Calu3 (cell line): ENCODE data around the gene PCAT7. TPM values are rescaled to one million over a fixed set of nuclear protein-coding genes. Genes with fewer than 3 reads are reported as not detected.
"Not testable (repeated sequence)": the region's sequence is repeated elsewhere in the genome, so short reads cannot be mapped to it uniquely, and the experiment has no call there.

Source experiments
- BruUV-seq: library from RNA; stranded (reverse); fragments of 400-500 nt; replicated peaks from 2 replicates; lab custom pipeline; 2021; lab: Mats Ljungman, UMichigan
- CTCF ChIA-PET: fragments of 300-600 bp; sonication (Branson Sonifier 250); formaldehyde crosslinking; loops from one replicate; lab custom pipeline; 2022; ENCODE audit warnings: antibody characterized with exemption; lab: Charles Lee
- DNase-seq: peaks from one replicate; pipeline ENCODE4 v3.0.0; 2022
- H3K27ac Mint-ChIP-seq: one replicate; pipeline ENCODE4 v1.8.0; 2022; ENCODE audit warnings: mixed read lengths; ENCODE audit not compliant: unreplicated experiment
- H3K27me3 Mint-ChIP-seq: one replicate; pipeline ENCODE4 v1.8.0; 2022; ENCODE audit warnings: mixed read lengths; ENCODE audit not compliant: unreplicated experiment
- H3K36me3 Mint-ChIP-seq: one replicate; pipeline ENCODE4 v1.8.0; 2022; ENCODE audit warnings: mild to moderate bottlenecking, moderate library complexity, mixed read lengths; ENCODE audit not compliant: insufficient read depth, unreplicated experiment
- H3K4me1 Mint-ChIP-seq: one replicate; pipeline ENCODE4 v1.8.0; 2022; ENCODE audit warnings: mild to moderate bottlenecking, low read depth, mixed read lengths; ENCODE audit not compliant: unreplicated experiment
- H3K4me3 Mint-ChIP-seq: one replicate; pipeline ENCODE4 v1.8.0; 2022; ENCODE audit warnings: mild to moderate bottlenecking, low read depth, moderate library complexity, mixed read lengths; ENCODE audit not compliant: unreplicated experiment
- H3K9me3 Mint-ChIP-seq: one replicate; pipeline ENCODE4 v1.8.0; 2022; ENCODE audit warnings: low read depth, mixed read lengths; ENCODE audit not compliant: unreplicated experiment
- intact Hi-C: fragments of 100-400 bp; cut with micrococcal nuclease; formaldehyde crosslinking; loops from one replicate; pipeline ENCODE4 v1.10.0; 2022; ENCODE audit not compliant: unreplicated experiment
- total RNA-seq: library from RNA; stranded (reverse); gene quantifications from 2 replicates; pipeline ENCODE4 v1.2.3, GENCODE V29; 2022
- TF ChIP-seq, protein P1 (sequence below): fragments of 200-600 bp; IDR thresholded peaks from one replicate; pipeline ENCODE4 v1.8.0; 2022; ENCODE audit warnings: antibody characterized with exemption; ENCODE audit not compliant: unreplicated experiment

PCAT7 gene
- total RNA-seq, 1 experiment from 2014 or later, result 2.0 TPM

DNA sequence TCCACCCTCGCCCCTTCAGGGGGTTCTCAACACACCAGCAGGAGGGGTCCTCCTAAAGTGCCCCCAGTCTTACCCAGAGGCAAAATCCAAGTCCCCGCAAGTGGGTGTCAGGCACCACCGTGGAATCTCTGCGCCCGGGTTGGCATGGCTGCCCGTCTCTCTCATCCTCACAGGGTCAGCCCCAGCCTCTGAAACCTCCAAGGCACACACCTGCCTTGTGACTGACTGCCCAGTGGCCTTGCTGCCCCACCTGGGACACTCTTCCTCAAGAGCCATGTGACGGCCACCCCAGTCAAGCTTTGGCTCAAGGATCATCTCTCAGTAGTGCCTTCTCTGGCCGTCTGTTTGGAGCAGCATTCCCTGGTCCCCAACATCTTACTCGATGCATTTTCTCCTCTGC lies 33.8 kb downstream of the PCAT7 start:
- no peak overlapping the region for H3K4me3 Mint-ChIP-seq
- CTCF ChIA-PET, result interaction anchor here (0.6 kb wide), 1 partner anchor 1426 kb away, joined by 3 read pairs; no protein-coding TSS in a partner anchor
- H3K4me1 Mint-ChIP-seq, result no peaks in the 10 kb centered on the region
- no peak for DNase-seq
- H3K27me3 Mint-ChIP-seq, result peaks cover 14% of the 10 kb centered on the region
- no peaks in the 10 kb centered on the region for H3K9me3 Mint-ChIP-seq
- TF ChIP-seq, protein P1, sequence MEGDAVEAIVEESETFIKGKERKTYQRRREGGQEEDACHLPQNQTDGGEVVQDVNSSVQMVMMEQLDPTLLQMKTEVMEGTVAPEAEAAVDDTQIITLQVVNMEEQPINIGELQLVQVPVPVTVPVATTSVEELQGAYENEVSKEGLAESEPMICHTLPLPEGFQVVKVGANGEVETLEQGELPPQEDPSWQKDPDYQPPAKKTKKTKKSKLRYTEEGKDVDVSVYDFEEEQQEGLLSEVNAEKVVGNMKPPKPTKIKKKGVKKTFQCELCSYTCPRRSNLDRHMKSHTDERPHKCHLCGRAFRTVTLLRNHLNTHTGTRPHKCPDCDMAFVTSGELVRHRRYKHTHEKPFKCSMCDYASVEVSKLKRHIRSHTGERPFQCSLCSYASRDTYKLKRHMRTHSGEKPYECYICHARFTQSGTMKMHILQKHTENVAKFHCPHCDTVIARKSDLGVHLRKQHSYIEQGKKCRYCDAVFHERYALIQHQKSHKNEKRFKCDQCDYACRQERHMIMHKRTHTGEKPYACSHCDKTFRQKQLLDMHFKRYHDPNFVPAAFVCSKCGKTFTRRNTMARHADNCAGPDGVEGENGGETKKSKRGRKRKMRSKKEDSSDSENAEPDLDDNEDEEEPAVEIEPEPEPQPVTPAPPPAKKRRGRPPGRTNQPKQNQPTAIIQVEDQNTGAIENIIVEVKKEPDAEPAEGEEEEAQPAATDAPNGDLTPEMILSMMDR, result no peak
- no TSS peak for BruUV-seq
- intact Hi-C loops, result no loop called here
- H3K27ac Mint-ChIP-seq, result no peak overlapping the region
- H3K36me3 Mint-ChIP-seq, result no peaks in the 10 kb centered on the region

DNA sequence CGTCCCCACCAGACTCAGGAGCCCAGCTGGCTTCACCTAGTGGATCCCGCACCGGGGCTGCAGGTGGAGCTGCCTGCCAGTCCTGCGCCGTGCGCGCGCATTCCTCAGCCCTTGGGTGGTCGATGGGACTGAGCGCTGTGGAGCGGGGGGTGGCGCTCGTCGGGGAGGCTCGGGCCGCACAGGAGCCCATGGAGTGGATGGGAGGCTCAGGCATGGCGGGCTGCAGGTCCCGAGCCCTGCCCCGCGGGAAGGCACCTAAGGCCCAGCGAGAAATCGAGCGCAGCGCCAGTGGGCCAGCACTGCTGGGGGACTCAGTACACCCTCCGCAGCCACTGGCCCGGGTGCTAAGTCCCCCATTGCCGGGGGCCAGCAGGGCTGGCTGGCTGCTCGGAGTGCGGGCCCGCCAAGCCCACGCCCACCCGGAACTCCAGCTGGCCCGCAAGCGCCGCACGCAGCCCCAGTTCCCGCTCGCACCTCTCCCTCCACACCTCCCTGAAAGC lies 36.2 kb downstream of the PCAT7 start:
- intact Hi-C loops, BruUV-seq, H3K4me3 Mint-ChIP-seq, H3K9me3 Mint-ChIP-seq, DNase-seq, H3K4me1 Mint-ChIP-seq, H3K36me3 Mint-ChIP-seq, H3K27ac Mint-ChIP-seq: not testable (repeated sequence)
- H3K27me3 Mint-ChIP-seq, result peaks cover 26% of the 10 kb centered on the region
- CTCF ChIA-PET, result interaction anchor here (1.3 kb wide), 1 partner anchor 11 kb away, joined by 3 read pairs; no protein-coding TSS in a partner anchor

DNA sequence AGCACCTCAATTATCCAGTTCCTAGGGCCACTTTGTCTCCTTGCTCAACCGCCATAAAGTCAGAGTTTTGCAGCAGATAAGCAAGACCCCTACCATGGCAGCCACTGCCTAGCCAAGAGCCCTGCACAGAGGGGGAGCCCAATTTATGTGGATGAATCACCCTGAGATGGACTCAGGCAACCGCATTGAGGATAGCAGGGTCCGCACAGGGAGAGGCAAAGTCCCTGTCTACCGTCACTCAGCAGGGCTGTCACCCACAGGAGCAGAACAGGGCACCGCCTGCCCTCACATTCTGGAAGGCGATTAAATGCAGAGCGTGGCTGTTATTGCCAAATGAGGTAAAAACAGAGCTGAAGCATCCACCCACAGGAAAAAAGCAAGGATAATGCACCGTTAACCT lies 37.0 kb downstream of the PCAT7 start:
- TF ChIP-seq, protein P1, result no peak
- H3K27ac Mint-ChIP-seq, result no peak overlapping the region
- no peak for DNase-seq
- H3K27me3 Mint-ChIP-seq, result peaks cover 26% of the 10 kb centered on the region
- H3K9me3 Mint-ChIP-seq, result no peaks in the 10 kb centered on the region
- no TSS peak for BruUV-seq
- no peaks in the 10 kb centered on the region for H3K4me1 Mint-ChIP-seq
- H3K36me3 Mint-ChIP-seq, result peaks cover 4% of the 10 kb centered on the region
- intact Hi-C loops, result no loop called here
- CTCF ChIA-PET, result interaction anchor here (1.3 kb wide), 1 partner anchor 10 kb away, joined by 3 read pairs; no protein-coding TSS in a partner anchor
- no peak overlapping the region for H3K4me3 Mint-ChIP-seq

DNA sequence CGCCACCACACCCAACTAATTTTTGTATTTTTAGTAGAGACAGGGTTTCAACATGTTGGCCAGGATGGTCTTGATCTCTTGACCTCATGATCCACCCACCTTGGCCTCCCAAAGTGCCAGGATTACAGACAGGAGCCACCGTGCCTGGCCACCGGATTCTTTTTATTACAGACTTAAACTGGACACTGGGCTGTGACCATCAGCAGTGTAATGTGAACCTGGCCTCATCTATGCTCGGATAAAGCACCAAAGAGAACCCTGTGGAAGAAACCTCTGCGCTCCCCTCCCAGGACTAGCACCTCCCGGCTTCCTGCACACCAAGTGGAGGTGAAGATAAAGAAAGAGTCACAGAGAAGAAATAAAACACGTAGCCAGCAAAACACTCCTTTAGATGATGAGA lies 37.8 kb downstream of the PCAT7 start:
- H3K36me3 Mint-ChIP-seq, H3K4me3 Mint-ChIP-seq, intact Hi-C loops, H3K9me3 Mint-ChIP-seq, H3K4me1 Mint-ChIP-seq, DNase-seq, BruUV-seq, H3K27ac Mint-ChIP-seq, CTCF ChIA-PET: not testable (repeated sequence)
- peaks cover 26% of the 10 kb centered on the region for H3K27me3 Mint-ChIP-seq

DNA sequence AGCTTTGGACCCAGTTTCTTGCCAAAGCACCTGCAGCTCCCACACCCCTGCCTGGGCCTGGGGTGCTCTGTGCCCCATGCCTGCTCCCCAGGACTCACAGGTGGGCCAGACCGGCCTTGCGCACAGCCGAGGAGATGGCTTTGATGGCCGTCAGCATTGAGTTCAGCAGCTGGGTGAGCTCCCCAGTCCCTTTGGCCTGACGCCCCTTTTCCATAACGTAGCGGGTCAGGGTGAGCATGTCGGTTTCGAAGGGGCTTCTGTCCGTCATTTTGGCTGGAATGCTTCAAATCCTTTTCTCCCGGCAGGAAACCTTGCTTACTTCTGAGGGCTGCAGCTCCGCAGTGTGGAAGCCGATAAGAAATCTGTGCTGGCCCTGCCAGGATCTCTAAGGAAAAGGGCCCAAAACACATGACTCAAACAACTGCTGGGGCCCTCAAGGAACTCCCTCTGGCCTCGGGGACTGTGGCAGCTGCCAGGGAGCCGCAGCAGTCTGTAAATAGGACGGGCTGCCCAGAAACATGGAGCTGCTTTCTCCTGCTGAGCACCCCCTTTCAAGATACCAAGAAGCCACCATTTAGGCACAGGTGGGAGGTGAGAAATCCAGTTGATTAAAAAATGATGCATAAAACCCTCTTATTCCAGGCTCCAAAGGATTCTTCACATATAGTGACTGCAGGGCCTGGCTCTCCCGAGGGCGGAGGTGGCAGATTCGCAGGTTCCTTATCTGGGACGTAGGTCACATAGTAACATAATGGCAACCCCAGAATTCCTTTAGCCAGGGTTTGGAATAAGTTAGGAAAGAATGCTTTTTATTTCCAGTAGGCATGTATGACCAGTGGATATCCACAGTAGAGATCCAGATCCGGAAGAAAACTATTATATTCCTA lies 38.8 kb downstream of the PCAT7 start, which contains the start of gene FBP2:
Gene FBP2, minus strand, starts transcription at position 366 of the 887 bp plus-strand sequence. Its CDS starts 98 bp downstream, at position 268.
- H3K27ac Mint-ChIP-seq, result no peak within 1 kb of the TSS
- CTCF ChIA-PET, result interaction anchor here (0.7 kb wide), 1 partner anchor 18 kb away, joined by 3 read pairs; no protein-coding TSS in a partner anchor
- intact Hi-C loops, result no loop called here

More for the DNA sequence above, 38.8 kb downstream of the PCAT7 start, which contains the start of gene FBP2:
- peaks cover 21% of the 10 kb centered on the region for H3K27me3 Mint-ChIP-seq
- BruUV-seq, result no TSS peak
- no peak within 1 kb of the TSS for H3K4me3 Mint-ChIP-seq
- no peak for DNase-seq
- H3K9me3 Mint-ChIP-seq, result no peaks in the 10 kb centered on the region
- TF ChIP-seq, protein P1, result no peak
- no peaks in the 10 kb centered on the region for H3K4me1 Mint-ChIP-seq
- peaks cover 4% of the 10 kb centered on the region for H3K36me3 Mint-ChIP-seq
